SU-DHL-6 (cell line): ENCODE data around the gene SLC44A3.

ENCODE experiments used
- H2AFZ ChIP-seq: fragments of 200-600 bp; sonication (generic); 2 replicates; pipeline ENCODE4 v1.6.1; 2014; ENCODE audit warnings: low read depth, mild to moderate bottlenecking, moderate library complexity, mixed read lengths, antibody characterized with exemption, low read length; ENCODE audit not compliant: severe bottlenecking
- H3F3A ChIP-seq: fragments of 200-600 bp; shearing (Covaris generic); 2 replicates; pipeline ENCODE4 v1.6.0; 2016; ENCODE audit warnings: antibody characterized with exemption, mild to moderate bottlenecking; ENCODE audit not compliant: insufficient read depth
- H3K27ac ChIP-seq: fragments of 200-600 bp; sonication (generic); 2 replicates; pipeline ENCODE4 v1.5.1; 2016; ENCODE audit warnings: low read depth, mild to moderate bottlenecking, low read length, moderate library complexity, mixed read lengths
- H3K27me3 ChIP-seq: fragments of 200-600 bp; sonication (generic), shearing (Covaris generic); 2 replicates; pipeline ENCODE4 v1.6.0; 2014; ENCODE audit warnings: mild to moderate bottlenecking, low read length
- H3K36me3 ChIP-seq: fragments of 200-600 bp; sonication (generic); 2 replicates; pipeline ENCODE4 v1.6.1; 2014; ENCODE audit warnings: mild to moderate bottlenecking, low read length, mixed read lengths
- H3K4me2 ChIP-seq: fragments of 300-600, 200-600 bp; shearing (Covaris generic), sonication (generic); 2 replicates; pipeline ENCODE4 v1.6.0; 2014; ENCODE audit warnings: low read length, low read depth, mild to moderate bottlenecking; ENCODE audit not compliant: poor library complexity, severe bottlenecking
- H3K4me3 ChIP-seq: fragments of 200-600 bp; sonication (generic); 2 replicates; pipeline ENCODE4 v1.5.1; 2014; ENCODE audit warnings: antibody characterized with exemption, low read length, mild to moderate bottlenecking, mixed read lengths; ENCODE audit not compliant: insufficient read depth, poor library complexity, severe bottlenecking
- H3K79me2 ChIP-seq: fragments of 200-600 bp; sonication (generic); 2 replicates; pipeline ENCODE4 v1.6.1; 2014; ENCODE audit warnings: mild to moderate bottlenecking, low read length, moderate library complexity; ENCODE audit not compliant: insufficient read depth
- H3K9ac ChIP-seq: fragments of 200-600 bp; sonication (generic); 2 replicates; pipeline ENCODE4 v1.7.0; 2014; ENCODE audit warnings: mild to moderate bottlenecking, low read length
- H3K9me2 ChIP-seq: fragments of 200-600 bp; sonication (generic); replicated peaks from 2 replicates; pipeline ENCODE4 v1.6.1; 2014; ENCODE audit warnings: low read length; ENCODE audit not compliant: insufficient read depth
- H3K9me3 ChIP-seq: fragments of 200-600 bp; sonication (generic); 2 replicates; pipeline ENCODE4 v1.6.1; 2014; ENCODE audit warnings: low read length, mixed read lengths; ENCODE audit not compliant: insufficient read depth
- H4K20me1 ChIP-seq: fragments of 200-600 bp; sonication (generic); 2 replicates; pipeline ENCODE4 v1.6.1; 2014; ENCODE audit warnings: low read depth, mild to moderate bottlenecking, antibody characterized with exemption, low read length, moderate library complexity, mixed read lengths
- CTCF ChIP-seq: fragments of 200-600 bp; sonication (generic); IDR thresholded peaks from one replicate; pipeline ENCODE4 v1.5.1; 2017; ENCODE audit warnings: antibody characterized with exemption, mild to moderate bottlenecking, low read length, moderate library complexity; ENCODE audit not compliant: insufficient read depth, poor library complexity, severe bottlenecking
- EZH2phosphoT487 ChIP-seq: fragments of 200-600 bp; sonication (generic), shearing (Covaris generic); conservative IDR thresholded peaks from 2 replicates; pipeline ENCODE4 v1.6.1; 2018; ENCODE audit warnings: mild to moderate bottlenecking, antibody characterized with exemption, low read length, moderate library complexity, mixed read lengths

The SLC44A3 gene

GRCh38 chr1:94778808-94779207, 41.3 kb upstream of the SLC44A3 start:
- H3K9me3 ChIP-seq = no peaks in the 10 kb centered on the region
- H3K79me2 ChIP-seq = no peaks in the 10 kb centered on the region
- no peak overlapping the region for H3K4me2 ChIP-seq
- H3K4me3 ChIP-seq = no peak overlapping the region
- H3K27me3 ChIP-seq = no peaks in the 10 kb centered on the region
- H3K9ac ChIP-seq = no peak overlapping the region
- no peaks in the 10 kb centered on the region for H3K36me3 ChIP-seq
- no peak overlapping the region for H3K27ac ChIP-seq
- H4K20me1 ChIP-seq = no peaks in the 10 kb centered on the region
- no peaks in the 10 kb centered on the region for H3K9me2 ChIP-seq
- no peak for TF ChIP-seq EZH2phosphoT487
- no peak for TF ChIP-seq CTCF
- H2AFZ ChIP-seq = no peak overlapping the region
- no peaks in the 10 kb centered on the region for H3F3A ChIP-seq

GRCh38 chr1:94783342-94784189, 36.6 kb upstream of the SLC44A3 start:
- Histone ChIP-seq H3K9me3 (no peaks in the 10 kb centered on the region), H3F3A (no peaks in the 10 kb centered on the region), H2AFZ (no peak overlapping the region), H3K9ac (no peak overlapping the region), H3K27ac (no peak overlapping the region), H3K36me3 (no peaks in the 10 kb centered on the region), H3K4me2 (no peak overlapping the region), H4K20me1 (no peaks in the 10 kb centered on the region), H3K9me2 (no peaks in the 10 kb centered on the region), H3K79me2 (no peaks in the 10 kb centered on the region), H3K4me3 (no peak overlapping the region), H3K27me3 (no peaks in the 10 kb centered on the region)
- TF ChIP-seq CTCF (no peak), EZH2phosphoT487 (no peak)

GRCh38 chr1:94784190-94784515, 36.0 kb upstream of the SLC44A3 start:
- Histone ChIP-seq H3K27ac (no peak overlapping the region), H2AFZ (no peak overlapping the region), H4K20me1 (no peaks in the 10 kb centered on the region), H3K9me2 (no peaks in the 10 kb centered on the region), H3K36me3 (no peaks in the 10 kb centered on the region), H3K4me3 (no peak overlapping the region), H3K4me2 (no peak overlapping the region), H3K9ac (no peak overlapping the region), H3K79me2 (no peaks in the 10 kb centered on the region), H3K27me3 (no peaks in the 10 kb centered on the region), H3K9me3 (no peaks in the 10 kb centered on the region), H3F3A (no peaks in the 10 kb centered on the region)
- no peak for TF ChIP-seq EZH2phosphoT487
- TF ChIP-seq CTCF = no peak
